GM12891 (cell line): ENCODE data around the gene IRF9.

Experiments
- POLR2A ChIP-seq: IDR thresholded peaks from 2 replicates; pipeline ENCODE4 v1.6.1; 2011; ENCODE audit warnings: low read depth, low read length, control low read depth
- POLR2AphosphoS5 ChIP-seq: IDR thresholded peaks from 2 replicates; pipeline ENCODE4 v1.6.1; 2011; ENCODE audit warnings: low read depth, low read length, control low read depth
- POU2F2 ChIP-seq: IDR thresholded peaks from 2 replicates; pipeline ENCODE4 v1.6.1; 2011; ENCODE audit warnings: low read depth, mild to moderate bottlenecking, control low read depth, low read length, moderate library complexity
- SPI1 ChIP-seq: IDR thresholded peaks from 2 replicates; pipeline ENCODE4 v1.6.1; 2011; ENCODE audit warnings: low read depth, low read length, control low read depth
- TAF1 ChIP-seq: IDR thresholded peaks from 2 replicates; pipeline ENCODE4 v1.6.1; 2011; ENCODE audit warnings: low read depth, low read length, control low read depth

GRCh38 chr14:24160499-24160849, 591 bp upstream of the IRF9 start:
- no peak for TF ChIP-seq POLR2AphosphoS5
- no peak for TF ChIP-seq TAF1
- TF ChIP-seq POLR2A, result no peak
- no peak for TF ChIP-seq SPI1
- no peak for TF ChIP-seq POU2F2
